Right renal pelvis (tissue), 4 donors: ENCODE results near the gene HOXA1. TPM values are rescaled to one million over a fixed set of nuclear protein-coding genes. Genes with fewer than 3 reads are reported as not detected.
"Not testable (repeated sequence)": the region's sequence is repeated elsewhere in the genome, so short reads cannot be mapped to it uniquely, and the experiment has no call there.

Experiments
- DNase-seq, 4 donors: peaks; one replicate each; pipeline ENCODE4 v3.0.0-alpha.2; 2013; ENCODE audit warnings: low read depth in 4 of 4, low spot score in 3 of 4, missing footprints in 1 of 4
- polyA plus RNA-seq, 4 donors: library from polyadenylated mRNA; unstranded; fragments of 120-200 nt; gene quantifications; one replicate each; pipeline ENCODE4 v1.2.1, GENCODE V29; 2013; ENCODE audit not compliant: insufficient read length in 4 of 4

HOXA1 gene
- polyA plus RNA-seq, 4 donors, result 2.3 to 3.6 (median 2.5) TPM

- no peak for DNase-seq
Observed at GRCh38 chr7:27064661-27065060, 31.1 kb downstream of the HOXA1 start.

DNA sequence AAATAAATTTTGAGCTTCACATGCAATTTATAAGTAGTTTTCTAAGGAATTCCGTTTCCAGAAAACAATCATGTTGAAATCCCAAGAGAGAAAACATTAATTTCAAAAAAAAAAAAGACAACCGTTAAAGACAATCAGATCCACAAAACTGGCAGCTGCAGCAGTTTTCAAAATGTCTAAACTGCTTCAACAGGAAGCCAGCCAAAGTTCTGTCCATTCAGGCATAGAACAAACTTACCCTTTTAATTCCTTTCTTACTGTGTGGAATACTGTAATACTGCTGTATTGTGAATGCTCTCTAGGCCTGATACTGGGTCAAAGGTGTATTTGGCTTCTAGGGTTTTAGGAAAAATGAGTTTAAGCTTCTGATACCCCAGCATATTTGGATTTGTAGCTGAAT lies 31.6 kb downstream of the HOXA1 start:
- no peak for DNase-seq

DNA sequence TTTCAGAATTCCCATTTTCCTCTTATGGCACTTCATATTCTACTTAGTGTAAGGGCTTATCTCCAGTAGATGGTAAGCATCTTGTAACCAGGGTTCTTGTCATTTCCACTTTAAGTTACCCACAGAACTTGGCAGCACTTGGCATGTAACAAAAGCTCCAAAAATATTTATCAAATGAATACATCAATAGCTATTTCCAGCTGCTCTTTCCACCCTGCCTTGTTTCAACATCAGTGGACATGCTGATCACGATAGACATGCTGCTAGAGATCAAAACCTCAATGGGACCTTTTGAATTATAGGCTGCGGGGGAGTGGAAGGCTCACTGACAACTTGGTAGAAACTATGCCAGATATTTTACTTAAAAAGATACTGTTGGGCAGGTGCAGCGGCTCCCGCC lies 32.9 kb downstream of the HOXA1 start:
- DNase-seq, result no peak

- DNase-seq, result no peak
Observed at GRCh38 chr7:27053153-27053552, 42.6 kb downstream of the HOXA1 start.

DNA sequence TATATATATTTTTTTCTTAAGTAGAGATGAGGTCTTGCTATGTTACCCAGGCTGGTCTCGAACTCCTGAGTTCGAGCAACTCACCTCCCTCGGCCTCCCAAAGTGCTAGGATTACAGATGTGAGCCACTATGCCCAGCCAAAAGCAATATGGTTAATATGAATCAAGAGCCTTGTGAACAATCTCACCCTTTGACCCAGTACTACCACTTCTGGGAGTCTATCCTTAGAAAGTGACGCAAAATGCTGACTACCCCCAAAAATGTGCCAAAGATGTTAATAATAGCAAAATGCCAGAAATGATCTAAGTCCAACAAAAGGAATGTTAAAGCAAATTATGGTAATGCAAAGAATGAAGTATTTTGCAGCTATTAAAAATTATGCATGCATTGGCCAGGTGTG lies 44.3 kb downstream of the HOXA1 start:
- no peak for DNase-seq

DNA sequence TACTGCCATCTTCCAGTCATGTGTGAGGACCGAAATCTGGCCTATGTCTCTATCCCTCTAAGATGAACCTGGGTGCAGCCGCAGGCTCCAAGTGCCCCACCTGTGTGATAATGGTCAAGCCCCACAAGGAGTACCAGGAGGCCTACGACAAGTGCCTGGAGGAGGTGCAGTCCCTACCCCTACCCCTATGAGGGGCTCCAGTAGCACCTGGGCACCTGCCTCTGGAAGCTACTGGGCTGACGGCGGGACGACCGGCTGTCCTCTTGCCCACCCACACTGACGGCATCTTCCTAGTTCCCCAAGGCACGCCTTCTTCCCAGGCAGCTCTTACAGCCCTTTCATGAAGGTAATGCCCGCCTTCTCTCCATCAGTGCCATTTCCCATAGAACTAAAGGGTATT lies 47.4 kb downstream of the HOXA1 start:
- no peak for DNase-seq

GRCh38 chr7:27046854-27047549 lies 48.8 kb downstream of the HOXA1 start:
- DNase-seq, result no peak

DNA sequence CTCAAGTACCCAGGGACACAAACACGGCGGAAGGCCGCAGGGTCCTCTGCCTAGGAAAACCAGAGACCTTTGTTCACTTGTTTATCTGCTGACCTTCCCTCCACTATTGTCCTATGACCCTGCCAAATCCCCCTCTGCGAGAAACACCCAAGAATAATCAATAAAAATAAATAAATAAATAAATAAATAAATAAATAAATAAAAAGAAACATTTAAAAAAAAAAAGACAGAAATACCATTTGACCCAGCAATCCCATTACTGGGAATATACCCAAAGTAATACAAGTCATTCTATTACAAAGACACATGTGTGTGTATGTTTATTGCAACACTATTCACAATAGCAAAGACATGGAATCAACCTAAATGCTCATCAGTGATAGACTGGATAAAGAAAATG lies 49.8 kb downstream of the HOXA1 start:
- not testable (repeated sequence) for DNase-seq

GRCh38 chr7:27045066-27045465 lies 50.7 kb downstream of the HOXA1 start:
- not testable (repeated sequence) for DNase-seq

Other genes with a start within 250 kb of the HOXA1 start
- 10 to 100 TPM; 23.6 to 33.2 (median 31.3) TPM for gene SKAP2, start 231.4 kb downstream of the HOXA1 start, polyA plus RNA-seq
- 10 to 100 TPM in 1 of 4 donors, 1 to 10 TPM in 3; 8.2 to 10.1 (median 9.5) TPM for gene HOXA2, start 6.7 kb upstream of the HOXA1 start, polyA plus RNA-seq
- gene HOXA4, start 34.8 kb upstream of the HOXA1 start, polyA plus RNA-seq, result 10 to 100 TPM; 20.4 to 24.3 (median 23.3) TPM
- 10 to 100 TPM; 71.9 to 83.8 (median 78.1) TPM for gene HOXA5, start 47.7 kb upstream of the HOXA1 start, polyA plus RNA-seq
- gene HOXA6, start 51.8 kb upstream of the HOXA1 start, polyA plus RNA-seq, result 10 to 100 TPM; 24.3 to 43.2 (median 29.4) TPM
- gene HOXA3, start 56.6 kb upstream of the HOXA1 start, polyA plus RNA-seq, result 10 to 100 TPM; 32.6 to 44.4 (median 39.4) TPM
- gene HOXA7, start 60.7 kb upstream of the HOXA1 start, polyA plus RNA-seq, result 10 to 100 TPM; 28.8 to 32.1 (median 31.2) TPM
- 100 to 1,000 TPM in 3 of 4 donors, 10 to 100 TPM in 1; 92.9 to 122 (median 115) TPM for gene HOXA9, start 69.5 kb upstream of the HOXA1 start, polyA plus RNA-seq
- gene HOXA10, start 78.3 kb upstream of the HOXA1 start, polyA plus RNA-seq, result 100 to 1,000 TPM; 144 to 166 (median 157) TPM
- gene HOXA11, start 89.2 kb upstream of the HOXA1 start, polyA plus RNA-seq, result 10 to 100 TPM; 35.0 to 41.3 (median 39.7) TPM
- under 1 TPM in 2 of 4 donors, not detected in 2; 0.01 to 0.06 TPM for gene HOXA13, start 104.1 kb upstream of the HOXA1 start, polyA plus RNA-seq
- gene EVX1, start 146.8 kb upstream of the HOXA1 start, polyA plus RNA-seq, result under 1 TPM in 2 of 4 donors, not detected in 2; 0.12 to 0.23 TPM